Forelimb muscle (tissue), 1 donor: Measurements from ENCODE around the gene UST. TPM values are rescaled to one million over a fixed set of nuclear protein-coding genes. Genes with fewer than 3 reads are reported as not detected.
"Not testable (repeated sequence)": the region's sequence is repeated elsewhere in the genome, so short reads cannot be mapped to it uniquely, and the experiment has no call there.

Experiments used
- DNase-seq: peaks from one replicate; pipeline ENCODE4 v3.0.0-alpha.2; 2013; ENCODE audit warnings: low read depth
- polyA plus RNA-seq: library from polyadenylated mRNA; unstranded; fragments of 120-200 nt; gene quantifications from one replicate; pipeline ENCODE4 v1.2.1, GENCODE V29; 2013; ENCODE audit not compliant: insufficient read length

The UST gene
- polyA plus RNA-seq, 1 donor = 5.8 TPM

- DNase-seq = no peak
Observed at GRCh38 chr6:148736774-148737412, 9.9 kb upstream of the UST start.

GRCh38 chr6:148737806-148738205 is 9.0 kb upstream of the UST start:
- DNase-seq = no peak

GRCh38 chr6:148738946-148739821 is 7.6 kb upstream of the UST start:
- DNase-seq = no peak

GRCh38 chr6:148739822-148740128 is 7.1 kb upstream of the UST start:
- DNase-seq = no peak

- DNase-seq = no peak
Observed at GRCh38 chr6:148743476-148743875, 3.4 kb upstream of the UST start.

- DNase-seq = no peak
Observed at GRCh38 chr6:148745926-148746325, 904 bp upstream of the UST start.

- DNase-seq = no peak
Observed at GRCh38 chr6:148747145-148747470, 278 bp downstream of the UST start.

GRCh38 chr6:148747471-148748165 is 788 bp downstream of the UST start:
- DNase-seq = no peak

- DNase-seq = no peak
Observed at GRCh38 chr6:148749674-148750073, 2.8 kb downstream of the UST start.

- no peak for DNase-seq
Observed at GRCh38 chr6:148750838-148751792, 4.3 kb downstream of the UST start.

GRCh38 chr6:148751793-148752170 is 5.0 kb downstream of the UST start:
- DNase-seq = no peak

GRCh38 chr6:148755379-148755778 is 8.5 kb downstream of the UST start:
- DNase-seq = not testable (repeated sequence)

- no peak for DNase-seq
Observed at GRCh38 chr6:148757944-148758480, 11.2 kb downstream of the UST start.

- no peak for DNase-seq
Observed at GRCh38 chr6:148758492-148758891, 11.7 kb downstream of the UST start.

- DNase-seq = no peak
Observed at GRCh38 chr6:148760258-148760534, 13.4 kb downstream of the UST start.

- DNase-seq = peak; percentile 70
Observed at GRCh38 chr6:148760568-148761526, 14.0 kb downstream of the UST start.

- DNase-seq = no peak
Observed at GRCh38 chr6:148761527-148762011, 14.7 kb downstream of the UST start.

GRCh38 chr6:148762231-148762630 is 15.4 kb downstream of the UST start:
- no peak for DNase-seq

- not testable (repeated sequence) for DNase-seq
Observed at GRCh38 chr6:148764259-148765020, 17.6 kb downstream of the UST start.
